A673 (cell line): ENCODE data around the gene GPR183. TPM values are rescaled to one million over a fixed set of nuclear protein-coding genes. Genes with fewer than 3 reads are reported as not detected.

Source experiments
- Bru-seq: library from RNA; stranded (reverse); fragments of 400-500 nt; gene quantifications from one replicate; lab custom pipeline; 2021; lab: Mats Ljungman, UMichigan
- BruChase-seq, 2 experiments: library from RNA; stranded (reverse); fragments of 400-500 nt; gene quantifications; one replicate each; lab custom pipeline; 2021; lab: Mats Ljungman, UMichigan
- BruUV-seq: library from RNA; stranded (reverse); fragments of 400-500 nt; replicated peaks from 2 replicates; lab custom pipeline; 2021; lab: Mats Ljungman, UMichigan
- CTCF ChIA-PET: fragments of 300-600 bp; sonication (Branson Sonifier 250); formaldehyde crosslinking; loops from one replicate; lab custom pipeline; 2022; ENCODE audit warnings: antibody characterized with exemption; lab: Charles Lee
- POLR2A ChIA-PET: fragments of 300-600 bp; sonication (Branson Sonifier 250); formaldehyde crosslinking; loops from one replicate; lab custom pipeline; 2022; ENCODE audit warnings: antibody characterized with exemption; ENCODE audit not compliant: low non-redundant PET; lab: Charles Lee
- DNase-seq: peaks from one replicate; pipeline ENCODE4 v3.0.0-alpha.2; 2015; ENCODE audit warnings: low spot score
- H3K27ac ChIP-seq: fragments of 200-600 bp; sonication (generic); 2 replicates; pipeline ENCODE4 v1.5.1; 2016; ENCODE audit warnings: mixed run types, low read depth, mild to moderate bottlenecking, mixed read lengths, antibody characterized with exemption, low read length; ENCODE audit not compliant: poor library complexity, severe bottlenecking
- H3K27me3 ChIP-seq: fragments of 200-600 bp; sonication (generic); replicated peaks from 2 replicates; pipeline ENCODE4 v1.6.1; 2017; ENCODE audit warnings: mixed run types, low read depth, mild to moderate bottlenecking, mixed read lengths, antibody characterized with exemption, low read length; ENCODE audit not compliant: insufficient read depth, poor library complexity
- H3K36me3 ChIP-seq: fragments of 200-600 bp; sonication (generic); 2 replicates; pipeline ENCODE4 v1.6.1; 2016; ENCODE audit warnings: mixed run types, mild to moderate bottlenecking, mixed read lengths, antibody characterized with exemption, low read length; ENCODE audit not compliant: insufficient read depth, poor library complexity, severe bottlenecking
- H3K4me1 ChIP-seq: fragments of 200-600 bp; sonication (generic); 2 replicates; pipeline ENCODE4 v1.6.1; 2017; ENCODE audit warnings: mixed run types, mild to moderate bottlenecking, mixed read lengths, antibody characterized with exemption, low read length; ENCODE audit not compliant: insufficient read depth, poor library complexity, severe bottlenecking
- H3K4me3 ChIP-seq: fragments of 200-600 bp; sonication (generic); 2 replicates; pipeline ENCODE4 v1.5.1; 2016; ENCODE audit warnings: low read depth, mixed run types, mild to moderate bottlenecking, mixed read lengths, low read length; ENCODE audit not compliant: poor library complexity, severe bottlenecking
- H3K9me3 ChIP-seq: fragments of 200-600 bp; sonication (generic); 2 replicates; pipeline ENCODE4 v1.6.1; 2016; ENCODE audit warnings: mixed run types, low read depth, mild to moderate bottlenecking, mixed read lengths, antibody characterized with exemption, low read length; ENCODE audit not compliant: poor library complexity, severe bottlenecking
- CTCF ChIP-seq: fragments of 300-800, 200-600 bp; sonication (generic); conservative IDR thresholded peaks from 2 replicates; pipeline ENCODE4 v1.5.1; 2017; ENCODE audit warnings: low read depth, mild to moderate bottlenecking, antibody characterized with exemption, low read length, moderate library complexity, mixed read lengths
- EZH2 ChIP-seq: fragments of 200-600 bp; sonication (generic); IDR thresholded peaks from 2 replicates; pipeline ENCODE4 v1.6.1; 2017; ENCODE audit warnings: borderline replicate concordance, low read depth, mild to moderate bottlenecking, mixed read lengths, antibody characterized with exemption, low read length; ENCODE audit not compliant: poor library complexity, severe bottlenecking
- intact Hi-C: fragments of 100-400 bp; cut with micrococcal nuclease; formaldehyde crosslinking; loops from one replicate; pipeline ENCODE4 v1.10.0; 2022; ENCODE audit not compliant: unreplicated experiment
- long read RNA-seq: library from polyadenylated mRNA; stranded (forward); transcript quantifications from one replicate; pipeline ENCODE4 v2.0.0, GENCODE V29; 2022
- total RNA-seq: library from RNA; stranded (reverse); gene quantifications from 2 replicates; pipeline ENCODE4 v1.2.3, GENCODE V29; 2021

The GPR183 gene, protein sequence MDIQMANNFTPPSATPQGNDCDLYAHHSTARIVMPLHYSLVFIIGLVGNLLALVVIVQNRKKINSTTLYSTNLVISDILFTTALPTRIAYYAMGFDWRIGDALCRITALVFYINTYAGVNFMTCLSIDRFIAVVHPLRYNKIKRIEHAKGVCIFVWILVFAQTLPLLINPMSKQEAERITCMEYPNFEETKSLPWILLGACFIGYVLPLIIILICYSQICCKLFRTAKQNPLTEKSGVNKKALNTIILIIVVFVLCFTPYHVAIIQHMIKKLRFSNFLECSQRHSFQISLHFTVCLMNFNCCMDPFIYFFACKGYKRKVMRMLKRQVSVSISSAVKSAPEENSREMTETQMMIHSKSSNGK
- not detected in 2 replicates for total RNA-seq
- percentile 7 among the genes with signal in this experiment for Bru-seq, nascent RNA
- BruChase-seq, experiment 1, labeled RNA remaining after a 2-hour chase = percentile 6 among the genes with signal in this experiment
- BruChase-seq, experiment 2, labeled RNA remaining after a 6-hour chase = not detected
- long read RNA-seq = 0 reads

DNA sequence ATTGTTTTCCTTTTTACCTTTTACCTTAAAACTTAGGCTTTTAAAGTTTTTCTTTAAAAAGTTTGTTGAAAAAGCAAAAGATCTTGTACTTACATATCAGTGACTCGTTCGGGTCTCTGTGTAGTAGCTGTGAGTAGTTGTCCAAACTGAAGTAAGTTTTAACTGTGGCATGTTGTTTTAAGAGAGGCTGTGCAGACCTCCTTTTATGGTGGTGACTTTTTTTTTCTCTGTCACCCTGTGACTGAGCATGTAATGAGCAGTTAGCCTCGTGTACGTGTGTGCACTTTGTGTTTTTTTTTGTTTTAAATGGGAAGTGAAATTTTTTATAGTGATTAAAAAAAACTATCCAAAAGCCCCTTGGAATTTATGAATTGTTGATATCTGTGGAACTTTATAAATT, at the start of gene GPR183:
GPR183 (minus strand) TSS at position 153 of the 400 bp plus-strand sequence. CDS start 11,254 bp downstream, outside the sequence.
- intact Hi-C loops = no loop called here
- Histone ChIP-seq H3K4me3 (no peak within 1 kb of the TSS), H3K4me1 (no peaks in the 10 kb centered on the region), H3K9me3 (no peaks in the 10 kb centered on the region), H3K27me3 (no peaks in the 10 kb centered on the region), H3K36me3 (no peaks in the 10 kb centered on the region), H3K27ac (no peak within 1 kb of the TSS)
- ChIA-PET CTCF (no interaction called here), POLR2A (no interaction called here)
- no TSS peak for BruUV-seq
- TF ChIP-seq CTCF (no peak), EZH2 (no peak)
- no peak for DNase-seq

- Histone ChIP-seq H3K4me3 (no peak overlapping the region), H3K36me3 (no peaks in the 10 kb centered on the region), H3K4me1 (no peaks in the 10 kb centered on the region), H3K27ac (no peak overlapping the region), H3K27me3 (no peaks in the 10 kb centered on the region), H3K9me3 (no peaks in the 10 kb centered on the region)
- TF ChIP-seq CTCF (no peak), EZH2 (no peak)
- ChIA-PET POLR2A (no interaction called here), CTCF (no interaction called here)
- intact Hi-C loops = no loop called here
- no peak for DNase-seq
- no TSS peak for BruUV-seq
Measured at GRCh38 chr13:99356262-99357091, 49.3 kb upstream of the GPR183 start.

- no peak overlapping the region for H3K27ac ChIP-seq
- BruUV-seq = no TSS peak
- ChIA-PET CTCF (no interaction called here), POLR2A (no interaction called here)
- H3K4me1 ChIP-seq = no peaks in the 10 kb centered on the region
- TF ChIP-seq CTCF = no peak
- TF ChIP-seq EZH2 = no peak
- no peak overlapping the region for H3K4me3 ChIP-seq
- H3K27me3 ChIP-seq = no peaks in the 10 kb centered on the region
- intact Hi-C loops = no loop called here
- DNase-seq = no peak
- no peaks in the 10 kb centered on the region for H3K9me3 ChIP-seq
- H3K36me3 ChIP-seq = no peaks in the 10 kb centered on the region
Measured at GRCh38 chr13:99356012-99356261, 48.7 kb upstream of the GPR183 start.
